ENCODE results near the gene WASL. TPM values are rescaled to one million over a fixed set of nuclear protein-coding genes. Genes with fewer than 3 reads are reported as not detected.

Gene WASL
- total RNA-seq, 2 experiments from 2014 or later: 4.4 to 6.3 TPM

DNA sequence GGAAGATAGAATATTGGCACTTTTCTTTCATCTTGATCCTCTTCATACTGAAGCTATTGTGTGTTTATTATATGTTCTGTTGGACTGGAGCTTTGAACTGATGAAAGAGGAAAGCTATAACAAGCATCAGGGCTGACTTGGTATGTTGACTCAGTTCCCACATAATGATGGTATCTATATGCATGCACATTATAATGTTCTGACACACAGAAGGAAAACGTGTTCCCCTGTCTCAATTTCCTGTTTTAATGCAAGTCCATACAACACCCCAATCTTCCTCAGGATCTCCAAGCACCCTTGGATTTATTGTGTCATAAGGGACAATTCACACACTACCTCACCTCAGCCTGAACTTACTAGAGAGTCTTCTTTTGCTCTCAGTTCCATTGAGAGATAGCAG is 8.3 kb upstream of the WASL start:
- POLR2A ChIA-PET: interaction anchor here (1.7 kb wide), 1 partner anchor 9 kb away, joined by 3 read pairs; no protein-coding TSS in a partner anchor
- TF ChIP-seq, protein P1, sequence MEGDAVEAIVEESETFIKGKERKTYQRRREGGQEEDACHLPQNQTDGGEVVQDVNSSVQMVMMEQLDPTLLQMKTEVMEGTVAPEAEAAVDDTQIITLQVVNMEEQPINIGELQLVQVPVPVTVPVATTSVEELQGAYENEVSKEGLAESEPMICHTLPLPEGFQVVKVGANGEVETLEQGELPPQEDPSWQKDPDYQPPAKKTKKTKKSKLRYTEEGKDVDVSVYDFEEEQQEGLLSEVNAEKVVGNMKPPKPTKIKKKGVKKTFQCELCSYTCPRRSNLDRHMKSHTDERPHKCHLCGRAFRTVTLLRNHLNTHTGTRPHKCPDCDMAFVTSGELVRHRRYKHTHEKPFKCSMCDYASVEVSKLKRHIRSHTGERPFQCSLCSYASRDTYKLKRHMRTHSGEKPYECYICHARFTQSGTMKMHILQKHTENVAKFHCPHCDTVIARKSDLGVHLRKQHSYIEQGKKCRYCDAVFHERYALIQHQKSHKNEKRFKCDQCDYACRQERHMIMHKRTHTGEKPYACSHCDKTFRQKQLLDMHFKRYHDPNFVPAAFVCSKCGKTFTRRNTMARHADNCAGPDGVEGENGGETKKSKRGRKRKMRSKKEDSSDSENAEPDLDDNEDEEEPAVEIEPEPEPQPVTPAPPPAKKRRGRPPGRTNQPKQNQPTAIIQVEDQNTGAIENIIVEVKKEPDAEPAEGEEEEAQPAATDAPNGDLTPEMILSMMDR (conservative IDR thresholded peaks at IDR 0.05; ENCODE audit: low read length): no peak
- no peak for TF ChIP-seq EZH2phosphoT487 (IDR thresholded peaks at IDR 0.05; ENCODE audit: borderline replicate concordance, low read depth, low read length)
- no peaks in the 10 kb centered on the region for H3K36me3 ChIP-seq (ENCODE audit: insufficient read depth, low read length)
- H3K4me2 ChIP-seq (ENCODE audit: low read length): no peak overlapping the region
- no peaks in the 10 kb centered on the region for H3K9me2 ChIP-seq (ENCODE audit: insufficient read depth, low read length)
- H3K4me1 ChIP-seq (ENCODE audit: insufficient read depth, low read length, poor library complexity, severe bottlenecking): no peaks in the 10 kb centered on the region
- H3K4me3 ChIP-seq (ENCODE audit: low read depth, low read length, poor library complexity, severe bottlenecking): no peak overlapping the region
- no TSS peak for BruUV-seq (replicated peaks)
- intact Hi-C loops (cut with micrococcal nuclease; ENCODE audit: unreplicated experiment): no loop called here
- no peaks in the 10 kb centered on the region for H4K20me1 ChIP-seq (ENCODE audit: insufficient read depth, low read length)
- no peak overlapping the region for H3K27ac ChIP-seq (ENCODE audit: low read depth, low read length, poor library complexity, severe bottlenecking)
- no peaks in the 10 kb centered on the region for H3K9me3 ChIP-seq (ENCODE audit: low read length)
- CTCF ChIA-PET (ENCODE audit: unreplicated experiment): no interaction called here
- no peak overlapping the region for H2AFZ ChIP-seq (ENCODE audit: low read length)
- no peaks in the 10 kb centered on the region for H3K79me2 ChIP-seq (ENCODE audit: insufficient read depth, low read depth, low read length)
- no peak for DNase-seq (ENCODE audit: low spot score)

DNA sequence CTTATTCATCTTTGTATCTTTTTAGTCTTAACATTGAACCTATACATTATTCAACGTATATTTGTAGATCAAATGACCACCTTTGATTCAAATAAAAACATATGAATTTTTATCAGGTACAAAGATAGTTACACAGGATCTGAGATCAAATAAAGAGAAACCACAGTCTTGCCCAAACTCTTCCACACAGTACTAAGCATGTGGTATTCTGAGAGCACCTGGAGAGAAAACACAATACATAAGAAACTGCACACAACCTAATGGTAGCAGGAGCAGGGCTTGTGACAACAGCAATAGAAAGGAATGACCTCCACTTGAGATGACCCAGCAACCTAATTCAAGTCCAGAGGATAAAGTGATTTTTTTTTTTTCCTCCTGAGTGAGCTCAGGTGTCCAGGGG is 6.5 kb upstream of the WASL start:
- peaks cover 10% of the 10 kb centered on the region for H3K4me1 ChIP-seq (ENCODE audit: insufficient read depth, low read length, poor library complexity, severe bottlenecking)
- no peaks in the 10 kb centered on the region for H3K9me3 ChIP-seq (ENCODE audit: low read length)
- H3K36me3 ChIP-seq (ENCODE audit: insufficient read depth, low read length): no peaks in the 10 kb centered on the region
- no peaks in the 10 kb centered on the region for H4K20me1 ChIP-seq (ENCODE audit: insufficient read depth, low read length)
- DNase-seq (ENCODE audit: low spot score): no peak
- H3K4me3 ChIP-seq (ENCODE audit: low read depth, low read length, poor library complexity, severe bottlenecking): no peak overlapping the region
- CTCF ChIA-PET (ENCODE audit: unreplicated experiment): no interaction called here
- H3K27ac ChIP-seq (ENCODE audit: low read depth, low read length, poor library complexity, severe bottlenecking): no peak overlapping the region
- H3K79me2 ChIP-seq (ENCODE audit: insufficient read depth, low read depth, low read length): peaks cover 8% of the 10 kb centered on the region; the same call in 1 of the 2 replicates
- intact Hi-C loops (cut with micrococcal nuclease; ENCODE audit: unreplicated experiment): no loop called here
- no peaks in the 10 kb centered on the region for H3K9me2 ChIP-seq (ENCODE audit: insufficient read depth, low read length)
- no peak overlapping the region for H2AFZ ChIP-seq (ENCODE audit: low read length)
- POLR2A ChIA-PET: interaction anchor here (0.6 to 1.4 kb wide), 3 partner anchors 9 to 12 kb away, joined by 3 to 4 read pairs (median 3); no protein-coding TSS in a partner anchor
- no peak for TF ChIP-seq EZH2phosphoT487 (IDR thresholded peaks at IDR 0.05; ENCODE audit: borderline replicate concordance, low read depth, low read length)
- TF ChIP-seq, protein P1 (conservative IDR thresholded peaks at IDR 0.05; ENCODE audit: low read length): no peak
- no peak overlapping the region for H3K4me2 ChIP-seq (ENCODE audit: low read length)
- no TSS peak for BruUV-seq (replicated peaks)

DNA sequence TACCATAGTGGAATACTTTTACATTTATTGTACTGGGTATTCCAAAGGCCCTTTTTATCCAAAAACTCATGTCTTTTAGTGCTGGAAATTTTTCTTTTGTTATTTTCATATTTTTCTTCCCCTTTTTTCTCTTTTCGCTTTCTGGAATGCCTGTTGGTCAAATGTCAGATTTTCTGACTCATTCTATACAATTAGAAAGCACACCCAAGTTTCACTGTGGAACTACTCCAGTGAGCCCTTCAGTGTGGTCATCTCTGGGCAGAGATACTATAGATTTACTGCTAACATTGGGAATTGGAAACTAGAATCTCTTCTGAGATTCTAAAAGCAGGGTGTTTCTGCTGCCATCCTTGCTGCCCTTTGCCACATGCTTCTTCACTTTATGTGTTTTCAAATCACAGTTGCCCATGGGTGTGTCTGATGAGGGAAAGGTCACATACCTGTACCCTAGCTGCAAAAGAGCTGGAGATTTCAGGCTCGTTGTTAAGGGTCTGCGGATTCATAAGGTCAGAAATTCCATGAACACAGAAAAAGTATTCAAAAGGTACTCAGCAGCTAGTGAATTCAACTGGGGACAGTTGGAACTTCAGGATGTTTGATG is 5.6 kb upstream of the WASL start:
- Histone ChIP-seq H3K36me3 (ENCODE audit: insufficient read depth, low read length) (no peaks in the 10 kb centered on the region), H3K4me2 (ENCODE audit: low read length) (no peak overlapping the region), H3K9me3 (ENCODE audit: low read length) (no peaks in the 10 kb centered on the region), H3K9me2 (ENCODE audit: insufficient read depth, low read length) (no peaks in the 10 kb centered on the region), H4K20me1 (ENCODE audit: insufficient read depth, low read length) (no peaks in the 10 kb centered on the region), H2AFZ (ENCODE audit: low read length) (no peak overlapping the region), H3K27ac (ENCODE audit: low read depth, low read length, poor library complexity, severe bottlenecking) (no peak overlapping the region), H3K79me2 (ENCODE audit: insufficient read depth, low read depth, low read length) (peaks cover 18% of the 10 kb centered on the region), H3K4me3 (ENCODE audit: low read depth, low read length, poor library complexity, severe bottlenecking) (no peak overlapping the region), H3K4me1 (ENCODE audit: insufficient read depth, low read length, poor library complexity, severe bottlenecking) (peaks cover 10% of the 10 kb centered on the region)
- ChIA-PET POLR2A (interaction anchor here (0.9 to 1.2 kb wide), 2 partner anchors 13 to 51 kb away, joined by 3 read pairs; no protein-coding TSS in a partner anchor), CTCF (ENCODE audit: unreplicated experiment) (no interaction called here)
- BruUV-seq (replicated peaks): no TSS peak
- intact Hi-C loops (cut with micrococcal nuclease; ENCODE audit: unreplicated experiment): no loop called here
- TF ChIP-seq, protein P1 (conservative IDR thresholded peaks at IDR 0.05; ENCODE audit: low read length): no peak
- no peak for TF ChIP-seq EZH2phosphoT487 (IDR thresholded peaks at IDR 0.05; ENCODE audit: borderline replicate concordance, low read depth, low read length)
- DNase-seq (ENCODE audit: low spot score): no peak
